ENCODE data around the gene SPATA20.

GRCh38 chr17:50519141-50519834 is 27.7 kb upstream of the SPATA20 start:
- TF ChIP-seq, protein P1, sequence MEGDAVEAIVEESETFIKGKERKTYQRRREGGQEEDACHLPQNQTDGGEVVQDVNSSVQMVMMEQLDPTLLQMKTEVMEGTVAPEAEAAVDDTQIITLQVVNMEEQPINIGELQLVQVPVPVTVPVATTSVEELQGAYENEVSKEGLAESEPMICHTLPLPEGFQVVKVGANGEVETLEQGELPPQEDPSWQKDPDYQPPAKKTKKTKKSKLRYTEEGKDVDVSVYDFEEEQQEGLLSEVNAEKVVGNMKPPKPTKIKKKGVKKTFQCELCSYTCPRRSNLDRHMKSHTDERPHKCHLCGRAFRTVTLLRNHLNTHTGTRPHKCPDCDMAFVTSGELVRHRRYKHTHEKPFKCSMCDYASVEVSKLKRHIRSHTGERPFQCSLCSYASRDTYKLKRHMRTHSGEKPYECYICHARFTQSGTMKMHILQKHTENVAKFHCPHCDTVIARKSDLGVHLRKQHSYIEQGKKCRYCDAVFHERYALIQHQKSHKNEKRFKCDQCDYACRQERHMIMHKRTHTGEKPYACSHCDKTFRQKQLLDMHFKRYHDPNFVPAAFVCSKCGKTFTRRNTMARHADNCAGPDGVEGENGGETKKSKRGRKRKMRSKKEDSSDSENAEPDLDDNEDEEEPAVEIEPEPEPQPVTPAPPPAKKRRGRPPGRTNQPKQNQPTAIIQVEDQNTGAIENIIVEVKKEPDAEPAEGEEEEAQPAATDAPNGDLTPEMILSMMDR (IDR thresholded peaks at IDR 0.05; ENCODE audit: low read depth, low read length) = no peak
- TF ChIP-seq EZH2phosphoT487 (IDR thresholded peaks at IDR 0.05; ENCODE audit: low read depth) = no peak

All from OCI-LY3 (cell line).